Measurements from ENCODE around the gene UBTD2.
"Not testable (repeated sequence)": the region's sequence is repeated elsewhere in the genome, so short reads cannot be mapped to it uniquely, and the experiment has no call there.

UBTD2 gene

GRCh38 chr5:172283020-172283861 lies at the start of gene UBTD2:
Gene UBTD2 (minus strand): TSS chr5:172283764. CDS start chr5:172283665, 99 bp downstream.
- DNase-seq (ENCODE audit: low spot score): peak; percentile 73

DNA sequence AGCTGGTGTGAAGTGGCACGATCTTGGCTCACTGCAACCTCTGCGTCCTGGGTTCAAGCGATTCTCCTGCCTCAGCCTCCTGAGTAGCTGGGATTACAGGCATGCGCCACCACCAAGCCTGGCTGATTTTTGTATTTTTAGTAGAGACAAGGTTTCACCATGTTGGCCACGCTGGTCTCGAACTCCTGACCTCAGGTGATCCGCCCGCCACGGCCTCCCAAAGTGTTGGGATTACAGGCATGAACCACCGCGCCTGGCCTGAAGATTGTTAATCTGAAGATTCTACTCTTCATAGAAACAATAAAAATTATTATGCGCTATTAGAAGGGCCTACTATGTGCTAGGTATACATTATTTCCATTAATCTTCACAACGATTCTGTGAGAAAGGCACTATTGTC lies 43.3 kb upstream of the UBTD2 start:
- DNase-seq (ENCODE audit: low spot score): not testable (repeated sequence)

DNA sequence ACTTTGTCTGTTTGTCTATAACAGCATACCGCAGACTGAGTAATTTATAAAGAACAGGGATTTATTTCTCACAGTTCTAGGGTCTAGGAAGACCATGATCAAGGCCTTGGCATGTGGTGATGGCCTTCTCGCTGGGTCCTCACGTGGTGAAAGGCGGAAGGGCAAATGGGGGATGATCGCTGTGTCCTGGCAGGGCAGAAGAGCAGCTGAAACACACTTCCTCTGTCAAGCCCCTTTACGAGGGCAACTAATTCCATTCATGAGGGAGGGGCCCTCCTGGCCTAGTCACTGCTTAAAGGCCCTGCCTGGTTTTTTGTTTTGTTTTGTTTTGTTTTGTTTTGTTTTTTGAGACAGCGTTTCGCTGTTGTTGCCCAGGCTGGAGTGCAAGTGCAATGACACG lies 41.9 kb upstream of the UBTD2 start:
- no peak for DNase-seq (ENCODE audit: low spot score)

GRCh38 chr5:172322028-172322965 lies 38.7 kb upstream of the UBTD2 start:
- no peak for DNase-seq (ENCODE audit: low spot score)

DNA sequence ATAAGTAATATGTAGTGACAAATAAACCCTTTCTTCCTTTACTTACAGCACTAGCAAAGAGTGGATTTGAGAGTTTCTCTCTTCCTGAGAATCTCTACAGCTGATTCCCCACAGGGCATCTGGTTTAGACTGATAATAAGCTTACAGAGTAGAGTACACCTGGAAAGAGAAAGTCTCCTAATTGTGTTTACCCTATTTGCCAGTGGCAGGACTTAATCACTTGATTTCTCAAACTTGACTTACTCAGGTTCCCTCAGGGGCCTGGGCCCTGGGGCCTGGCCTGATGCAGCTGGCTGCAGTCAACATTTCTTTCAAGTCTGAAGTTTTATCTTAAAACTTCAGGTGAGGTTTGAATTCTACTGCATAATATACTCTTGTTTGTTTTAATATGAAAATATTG lies 38.0 kb upstream of the UBTD2 start:
- DNase-seq (ENCODE audit: low spot score): no peak

DNA sequence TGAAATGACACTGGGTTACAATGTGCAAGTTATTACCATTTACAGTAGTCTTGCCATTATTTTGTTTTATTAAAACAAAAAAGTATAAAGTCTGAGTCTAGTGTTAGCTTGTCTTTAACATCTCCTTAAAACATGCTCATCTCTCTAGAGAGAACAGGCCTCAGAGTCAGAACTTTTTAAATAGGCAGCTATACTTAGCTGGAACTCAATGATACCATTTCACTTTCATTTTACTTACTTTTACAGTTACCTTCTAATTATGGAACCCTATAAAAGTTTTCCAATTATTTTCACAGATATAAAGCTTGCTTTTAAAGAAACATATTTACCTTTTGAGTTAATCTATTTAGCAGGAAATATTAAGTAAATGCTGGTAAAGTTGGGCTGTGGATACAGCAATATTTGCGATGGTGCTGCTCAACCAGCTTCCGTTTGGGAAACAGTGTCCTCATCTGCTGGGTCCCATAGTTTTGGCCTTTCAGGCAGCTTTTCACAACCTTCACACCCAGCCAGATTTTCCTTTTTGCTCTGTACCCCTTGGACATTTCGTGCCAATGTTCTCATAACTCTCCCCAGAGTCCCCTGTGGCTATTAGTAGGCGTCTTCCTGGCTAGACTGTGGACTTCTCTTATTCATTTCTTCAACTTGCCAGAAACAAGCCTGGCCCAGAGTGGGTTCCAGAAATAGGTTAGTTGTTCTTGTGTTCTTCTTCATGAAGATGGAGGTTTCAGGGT lies 36.3 kb upstream of the UBTD2 start:
- no peak for DNase-seq (ENCODE audit: low spot score)

DNA sequence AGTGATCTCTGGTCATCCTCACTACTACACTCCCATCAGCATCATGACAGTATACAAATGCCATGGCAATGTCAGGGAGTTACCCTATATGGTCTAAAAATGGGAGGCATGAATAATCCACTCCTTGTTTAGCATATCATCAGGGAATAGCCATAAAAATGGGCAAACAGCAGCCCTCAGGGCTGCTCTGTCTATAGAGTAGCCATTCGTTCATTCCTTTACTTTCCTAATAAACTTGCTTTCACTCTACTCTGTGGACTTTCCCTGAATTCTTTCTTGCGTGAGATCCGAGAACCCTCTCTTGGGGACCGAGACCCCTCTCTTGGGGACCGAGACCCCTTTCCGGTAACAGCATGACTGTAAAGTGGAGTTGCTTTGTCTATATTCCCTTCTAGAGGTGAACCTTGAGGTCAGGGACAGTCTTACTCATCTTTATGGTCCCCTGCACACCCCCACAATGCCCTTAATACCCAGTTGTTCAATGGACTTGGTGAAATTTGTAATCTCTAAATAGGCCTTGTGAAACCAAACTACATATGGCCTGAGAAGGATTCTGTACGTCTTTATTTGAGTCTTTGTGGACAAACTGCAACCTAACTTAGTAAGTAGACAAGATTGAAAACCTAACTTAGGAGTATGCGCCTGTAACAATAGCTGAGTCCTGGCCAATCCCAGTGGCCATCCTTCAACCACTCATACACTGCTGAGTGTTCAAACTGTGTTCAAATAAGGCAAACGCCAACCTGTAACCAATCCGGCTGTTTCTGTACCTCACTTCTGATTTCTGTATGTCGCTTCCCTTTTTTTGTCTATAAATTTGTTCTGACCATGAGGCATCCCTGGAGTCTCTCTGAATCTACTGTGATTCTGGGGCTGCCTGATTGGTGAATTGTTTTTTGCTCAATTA lies 32.3 kb upstream of the UBTD2 start:
- no peak for DNase-seq (ENCODE audit: low spot score)

DNA sequence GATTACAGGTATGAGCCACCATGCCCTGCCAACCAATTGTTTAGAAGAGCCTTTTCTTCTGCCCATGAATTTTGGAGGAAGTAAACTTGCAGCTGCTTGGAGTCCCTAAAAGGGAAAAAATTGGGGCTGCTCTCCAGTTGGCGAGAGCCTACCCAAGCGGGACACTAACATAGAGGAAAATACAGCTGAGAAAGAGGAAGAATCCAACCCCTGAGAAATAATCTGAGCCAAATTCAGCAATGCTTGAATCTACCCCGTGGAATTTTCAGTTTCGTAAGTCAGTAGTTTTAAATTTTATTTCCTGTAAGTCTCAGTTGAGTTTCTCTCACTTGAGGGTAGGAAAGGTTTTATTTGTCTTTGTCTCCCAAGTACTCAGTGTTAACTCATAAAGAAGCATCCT lies 30.4 kb upstream of the UBTD2 start:
- no peak for DNase-seq (ENCODE audit: low spot score)

DNA sequence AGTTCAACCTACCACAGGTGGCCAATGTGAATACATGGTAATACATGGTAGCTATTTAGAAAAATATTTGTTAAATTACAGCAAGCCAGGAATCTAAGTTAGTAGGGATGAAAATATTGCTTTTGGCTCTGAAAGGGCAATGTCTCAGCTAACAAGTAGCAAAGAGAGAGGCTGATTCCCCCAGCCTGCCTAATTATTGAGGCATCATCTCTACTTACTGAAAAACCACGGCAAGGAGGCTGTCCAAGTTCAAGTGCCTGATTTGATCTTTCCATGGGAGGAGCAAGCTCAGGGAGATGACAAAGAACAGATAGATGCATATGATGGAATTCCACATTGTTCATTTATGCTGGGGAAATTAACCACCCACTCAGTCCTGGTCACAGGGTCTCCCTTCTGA lies 28.7 kb upstream of the UBTD2 start:
- DNase-seq (ENCODE audit: low spot score): no peak

DNA sequence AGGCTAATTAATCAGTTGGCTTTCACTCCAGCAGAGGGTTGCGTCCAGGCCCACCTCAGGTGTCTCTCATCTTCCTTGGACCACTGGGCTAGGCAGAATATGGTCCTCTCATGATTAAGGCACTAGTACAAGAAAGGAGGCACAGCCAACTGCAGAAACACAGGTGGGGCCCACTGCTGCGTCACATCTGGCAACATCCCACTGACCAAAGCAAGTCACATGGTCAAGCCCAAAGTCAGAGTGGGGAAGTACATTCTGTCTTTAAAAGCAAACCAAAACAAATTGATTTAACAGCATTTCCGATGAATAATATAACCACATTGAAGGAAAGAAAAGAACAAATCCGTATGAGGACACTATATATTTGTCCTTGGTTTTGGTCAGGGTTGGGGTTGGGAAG lies 28.0 kb upstream of the UBTD2 start:
- DNase-seq (ENCODE audit: low spot score): no peak

GRCh38 chr5:172311026-172311425 lies 27.5 kb upstream of the UBTD2 start:
- DNase-seq (ENCODE audit: low spot score): no peak

DNA sequence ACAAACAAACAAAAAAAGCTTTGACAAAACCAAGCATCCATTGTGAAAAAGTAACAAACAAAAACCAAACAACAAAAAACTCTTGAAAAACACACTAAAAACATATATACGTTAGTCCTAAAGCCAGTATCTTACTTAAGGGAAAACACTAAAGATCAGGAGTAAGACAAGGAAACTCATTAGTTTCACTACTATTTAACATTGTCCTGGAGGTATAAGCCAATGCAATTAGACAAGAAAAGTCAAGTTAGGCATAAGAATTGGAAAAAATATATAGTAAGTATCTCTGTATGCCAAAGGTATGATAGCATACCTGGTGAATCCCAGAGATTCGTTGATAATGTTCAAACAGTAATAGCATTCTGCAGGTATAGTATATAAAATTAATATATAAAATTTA lies 21.8 kb upstream of the UBTD2 start:
- DNase-seq (ENCODE audit: low spot score): no peak

DNA sequence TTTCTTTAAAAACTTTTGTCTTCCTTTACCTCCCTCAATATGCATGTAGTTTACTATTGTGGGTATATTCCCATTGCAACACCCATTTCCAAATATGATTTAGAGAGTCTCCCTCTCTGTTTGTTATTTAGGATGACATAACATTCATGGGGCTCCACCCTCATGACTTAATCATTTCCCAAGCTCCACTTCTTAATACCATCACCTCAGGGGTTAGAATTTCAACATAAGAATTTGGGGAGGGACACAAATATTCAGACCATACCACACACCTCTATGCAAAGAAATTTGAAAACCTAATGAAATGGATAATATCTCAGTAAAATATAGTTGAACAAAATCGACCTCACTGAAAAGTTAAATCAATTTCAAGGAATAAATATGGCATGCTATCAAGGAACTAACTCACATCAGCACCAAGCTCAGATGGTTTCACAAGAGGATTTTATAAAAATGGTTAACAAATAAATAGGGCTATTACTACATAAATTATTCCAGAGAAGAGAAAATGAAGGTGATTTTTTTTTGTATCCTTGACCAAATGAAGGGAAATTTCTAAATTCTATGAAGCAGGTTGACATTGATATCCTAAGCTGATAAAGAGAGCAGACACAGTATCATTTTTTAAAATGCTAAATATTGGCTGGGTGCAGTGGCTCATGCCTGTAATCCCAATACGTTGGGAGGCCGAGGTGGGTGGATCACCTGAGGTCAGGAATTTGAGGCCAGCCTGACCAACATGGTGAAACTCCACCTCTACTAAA lies 20.2 kb upstream of the UBTD2 start:
- DNase-seq (ENCODE audit: low spot score): no peak

DNA sequence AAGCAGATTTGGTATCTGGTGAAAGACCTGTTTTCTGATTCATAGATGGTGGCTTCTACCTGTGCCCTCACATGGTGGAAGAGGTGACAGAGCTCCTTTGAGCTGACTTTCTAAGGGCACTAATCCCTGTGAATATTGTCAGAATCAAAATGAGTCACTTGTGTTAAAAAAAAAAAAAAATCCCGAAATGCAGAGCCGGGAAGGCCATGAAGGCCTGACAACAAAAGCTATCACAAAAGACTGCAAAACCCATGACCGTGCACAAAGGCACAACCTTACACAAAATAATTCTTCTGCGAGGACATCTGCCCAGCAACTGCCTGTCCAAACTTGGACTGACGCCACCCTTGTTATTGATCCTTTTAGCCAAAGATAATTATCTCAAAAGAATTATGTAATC lies 19.6 kb upstream of the UBTD2 start:
- DNase-seq (ENCODE audit: low spot score): no peak

DNA sequence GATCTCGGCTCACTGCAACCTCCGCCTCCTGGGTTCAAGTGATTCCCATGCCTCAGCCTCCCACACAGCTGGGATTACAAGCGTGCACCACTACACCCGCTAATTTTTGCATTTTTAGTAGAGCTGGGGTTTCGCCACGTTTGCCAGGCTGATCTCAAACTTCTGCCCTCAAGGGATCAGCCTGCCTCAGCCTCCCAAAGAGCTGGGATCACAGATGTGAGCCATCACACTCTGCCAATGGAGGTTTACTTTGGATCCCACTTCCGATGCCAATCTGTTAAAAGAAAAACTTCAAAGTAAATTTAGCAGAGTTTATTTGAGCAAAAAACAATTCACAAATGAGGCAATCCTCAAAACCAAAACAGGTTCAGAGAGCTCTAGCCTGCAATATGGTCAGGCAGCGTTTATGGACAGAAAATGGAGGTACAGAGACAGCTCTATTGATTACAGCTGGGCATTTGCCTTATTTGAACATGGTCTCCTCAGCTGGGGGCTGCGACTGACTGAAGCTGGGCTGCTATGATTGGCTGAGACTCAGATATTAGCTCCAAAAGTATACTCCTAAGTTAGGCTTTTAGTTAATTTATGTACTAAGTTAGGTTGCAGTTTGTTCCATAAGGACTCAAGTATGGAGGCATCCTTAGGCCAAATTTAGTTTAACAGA lies 18.6 kb upstream of the UBTD2 start:
- no peak for DNase-seq (ENCODE audit: low spot score)

GRCh38 chr5:172299916-172300439 lies 16.4 kb upstream of the UBTD2 start:
- DNase-seq (ENCODE audit: low spot score): no peak

- DNase-seq (ENCODE audit: low spot score): no peak
These were observed 11.3 kb upstream of the UBTD2 start for GRCh38 chr5:172294831-172295230.

GRCh38 chr5:172293745-172294342 lies 10.3 kb upstream of the UBTD2 start:
- DNase-seq (ENCODE audit: low spot score): no peak

DNA sequence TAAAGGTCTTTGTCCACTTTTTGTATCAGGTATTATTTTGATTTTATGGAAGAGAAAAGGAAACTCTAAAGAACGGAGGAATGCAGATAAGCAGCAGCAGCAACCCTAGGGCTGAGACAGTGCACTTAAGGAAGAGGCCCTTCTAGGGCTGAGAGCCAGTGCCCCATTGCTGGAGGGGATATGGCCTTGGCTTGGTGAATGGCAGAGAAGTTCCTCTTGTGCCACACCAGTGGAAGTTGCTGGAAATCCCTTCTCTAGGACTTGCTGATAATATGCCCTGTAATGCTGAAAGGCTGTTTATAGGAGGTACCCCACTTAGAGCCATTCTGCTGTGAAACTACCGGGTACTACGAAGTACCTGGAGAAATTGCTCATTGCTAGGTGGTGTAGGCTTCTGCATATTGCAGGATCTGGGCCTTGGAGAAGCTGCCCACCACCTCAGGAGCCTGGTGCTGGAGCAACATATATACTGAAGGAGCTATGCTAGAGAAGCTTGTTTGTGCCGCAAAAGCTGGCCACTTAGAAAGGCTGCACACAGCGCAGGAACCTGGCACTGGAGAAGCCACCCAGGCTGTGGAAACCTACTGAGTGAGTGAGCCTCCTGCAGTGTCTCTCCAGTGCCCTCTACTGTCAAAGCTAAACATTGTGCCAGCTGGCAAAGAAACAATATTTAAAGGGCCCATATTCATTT lies 9.6 kb upstream of the UBTD2 start:
- peak; percentile 81 for DNase-seq (ENCODE audit: low spot score)

Data from activated CD4-positive, alpha-beta T cell treated with anti-CD3 and anti-CD28 coated beads, Interleukin-2, Interleukin-4, amounts not matched to agents 100 ng/mL and 50 ng/mL, durations not matched to agents 16 hours and 8 hours (primary cell).